HG02759 (cell line): ENCODE measurements around the gene OXSR1.
"Not testable (repeated sequence)": the region's sequence is repeated elsewhere in the genome, so short reads cannot be mapped to it uniquely, and the experiment has no call there.

Experiments
- ATAC-seq: cut with Tn5 transposase; IDR thresholded peaks from one replicate; pipeline ENCODE4 v1.9.1; 2021; ENCODE audit warnings: mild to moderate bottlenecking, moderate library complexity; ENCODE audit not compliant: unreplicated experiment

Gene OXSR1

DNA sequence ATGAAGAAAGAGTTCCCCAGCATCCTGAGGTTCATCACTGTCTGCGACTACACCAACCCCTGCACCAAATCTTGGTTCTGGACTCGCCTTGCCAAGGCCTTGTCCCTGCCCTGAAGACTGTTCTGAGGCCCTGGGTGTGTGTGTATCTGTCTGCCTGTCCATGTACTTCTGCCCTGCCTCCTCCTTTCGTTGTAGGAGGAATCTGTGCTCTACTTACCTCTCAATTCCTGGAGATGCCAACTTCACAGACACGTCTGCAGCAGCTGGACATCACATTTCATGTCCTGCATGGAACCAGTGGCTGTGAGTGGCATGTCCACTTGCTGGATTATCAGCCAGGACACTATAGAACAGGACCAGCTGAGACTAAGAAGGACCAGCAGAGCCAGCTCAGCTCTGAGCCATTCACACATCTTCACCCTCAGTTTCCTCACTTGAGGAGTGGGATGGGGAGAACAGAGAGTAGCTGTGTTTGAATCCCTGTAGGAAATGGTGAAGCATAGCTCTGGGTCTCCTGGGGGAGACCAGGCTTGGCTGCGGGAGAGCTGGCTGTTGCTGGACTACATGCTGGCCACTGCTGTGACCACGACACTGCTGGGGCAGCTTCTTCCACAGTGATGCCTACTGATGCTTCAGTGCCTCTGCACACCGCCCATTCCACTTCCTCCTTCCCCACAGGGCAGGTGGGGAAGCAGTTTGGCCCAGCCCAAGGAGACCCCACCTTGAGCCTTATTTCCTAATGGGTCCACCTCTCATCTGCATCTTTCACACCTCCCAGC lies 24.0 kb upstream of the OXSR1 start:
- ATAC-seq = no peak

DNA sequence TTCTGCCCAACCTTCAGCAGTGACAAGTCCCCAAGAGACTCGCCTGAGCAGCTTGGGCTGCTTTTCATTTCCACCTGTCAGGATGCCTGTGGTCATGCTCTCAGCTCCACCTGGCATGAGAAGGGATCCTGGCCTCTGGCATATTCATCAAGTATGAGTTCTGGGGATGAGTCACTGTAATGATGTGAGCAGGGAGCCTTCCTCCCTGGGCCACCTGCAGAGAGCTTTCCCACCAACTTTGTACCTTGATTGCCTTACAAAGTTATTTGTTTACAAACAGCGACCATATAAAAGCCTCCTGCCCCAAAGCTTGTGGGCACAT lies 23.4 kb upstream of the OXSR1 start:
- no peak for ATAC-seq

DNA sequence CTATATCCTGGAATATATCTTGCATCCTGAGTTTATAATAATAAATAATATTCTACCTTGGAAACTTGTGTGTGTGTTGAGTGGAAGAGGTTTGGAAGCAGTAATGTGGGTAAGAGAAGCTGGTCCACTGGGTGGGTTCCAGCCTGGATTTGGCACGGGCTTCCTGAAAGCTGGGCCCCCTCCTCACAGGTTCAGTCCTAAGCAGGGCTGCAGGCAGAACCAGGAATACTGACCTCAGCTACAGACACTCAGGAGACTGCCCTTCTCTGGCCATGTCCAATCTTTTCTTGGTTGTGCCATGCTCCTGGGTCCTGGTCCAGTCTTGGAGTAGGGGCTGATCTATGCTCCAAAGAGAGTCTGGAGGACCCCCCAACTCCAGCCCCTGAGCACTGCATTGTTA lies 22.4 kb upstream of the OXSR1 start:
- ATAC-seq = no peak

DNA sequence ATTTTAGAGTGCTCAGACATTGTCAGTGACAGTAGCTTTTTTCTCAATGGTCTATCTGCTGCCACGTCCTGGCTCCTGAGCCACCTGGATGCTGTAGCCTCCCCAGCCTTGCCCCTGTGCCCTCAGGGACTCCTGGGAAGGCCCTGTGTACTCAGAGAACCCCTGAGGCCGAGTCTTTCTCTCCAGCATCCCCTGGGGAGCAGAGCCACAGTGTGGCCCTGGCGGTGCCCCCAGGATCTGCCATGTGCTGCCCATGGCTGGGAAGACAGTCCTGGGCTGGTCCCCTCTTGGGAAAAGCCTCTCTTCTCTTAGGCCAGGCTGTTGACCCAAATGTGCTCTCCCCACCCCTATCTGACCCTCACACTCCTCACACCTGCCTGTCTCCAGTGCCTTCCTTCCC lies 21.8 kb upstream of the OXSR1 start:
- ATAC-seq = no peak

DNA sequence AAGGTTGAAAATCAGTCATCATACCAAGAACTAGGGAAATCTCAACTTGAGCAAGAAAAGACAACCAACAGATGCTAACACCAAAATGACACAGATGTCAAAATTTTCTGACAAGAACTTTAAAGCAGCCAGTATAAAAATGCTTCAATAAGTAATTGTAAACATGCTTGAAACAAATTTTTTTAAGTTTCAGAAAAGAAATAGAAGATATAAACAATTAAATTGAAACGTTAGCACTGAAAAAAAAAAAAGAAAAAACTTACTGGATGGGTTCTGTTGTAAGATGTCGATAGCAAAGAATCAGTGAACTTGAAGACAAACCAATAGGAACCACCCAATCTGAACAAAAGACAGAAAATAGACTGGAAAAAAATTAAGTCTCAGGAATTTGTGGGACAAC lies 18.8 kb upstream of the OXSR1 start:
- ATAC-seq = no peak

DNA sequence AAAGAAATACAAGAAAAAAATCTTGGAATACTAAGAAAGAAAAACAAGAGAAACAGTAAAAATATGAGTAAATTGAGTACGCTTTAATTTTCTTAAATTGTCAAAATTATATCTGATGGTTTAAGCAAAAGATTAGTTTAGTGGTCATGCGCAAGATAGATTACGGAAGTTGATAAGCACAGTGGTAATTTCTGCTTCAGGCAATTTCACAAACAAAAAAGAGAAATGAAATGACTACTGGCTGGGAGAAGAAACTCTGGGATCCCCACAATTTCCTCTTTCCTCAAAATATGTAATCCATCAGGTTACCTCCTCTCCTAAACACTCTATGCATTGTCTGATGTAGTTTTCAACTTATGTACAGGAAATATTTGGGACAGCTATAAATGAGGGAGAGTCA lies 17.9 kb upstream of the OXSR1 start:
- ATAC-seq = no peak

DNA sequence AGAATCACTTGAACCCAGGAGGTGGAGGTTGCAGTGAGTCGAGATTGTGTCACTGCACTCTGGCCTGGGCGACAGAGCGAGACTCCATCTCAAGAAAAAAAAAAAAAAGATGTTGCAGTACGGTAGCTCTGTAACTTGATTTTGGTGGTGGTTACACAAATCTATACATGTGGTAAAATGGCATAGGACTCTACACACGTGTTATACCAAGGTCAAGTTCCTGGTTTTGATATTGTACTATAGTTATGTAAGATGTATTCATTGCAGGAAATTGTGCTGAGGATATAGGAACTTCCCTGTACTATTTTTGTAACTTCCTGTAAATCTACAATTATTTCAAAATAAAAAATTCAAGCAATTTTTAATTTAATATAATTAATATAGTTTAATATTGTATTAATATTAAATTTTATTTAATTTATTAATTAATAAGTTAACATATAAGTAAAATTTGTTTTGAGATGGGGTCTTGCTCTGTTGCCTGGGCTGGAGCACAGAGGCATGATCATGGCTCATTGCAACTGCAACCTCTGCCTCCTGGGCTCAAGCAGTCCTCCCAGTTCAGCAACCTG lies 16.9 kb upstream of the OXSR1 start:
- ATAC-seq = no peak

DNA sequence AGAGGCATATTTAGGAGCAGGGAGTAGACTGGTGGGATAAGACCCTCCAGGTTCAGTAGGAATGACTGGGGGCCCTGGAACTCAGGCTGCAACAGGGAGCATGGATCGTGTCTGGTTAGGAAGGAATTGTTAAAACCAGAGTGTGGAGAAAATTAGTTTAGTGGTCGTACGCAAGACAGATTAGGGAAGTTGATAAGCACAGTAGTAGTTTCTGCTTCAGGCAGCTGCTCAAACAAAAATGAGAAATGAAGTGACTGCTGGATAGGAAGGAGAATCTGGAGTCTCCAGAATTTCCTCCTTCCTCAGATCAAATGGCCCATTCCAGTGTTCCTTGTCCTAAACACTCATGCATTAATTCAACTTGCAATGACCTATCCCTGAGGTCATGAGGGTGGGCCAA lies 15.6 kb upstream of the OXSR1 start:
- no peak for ATAC-seq

DNA sequence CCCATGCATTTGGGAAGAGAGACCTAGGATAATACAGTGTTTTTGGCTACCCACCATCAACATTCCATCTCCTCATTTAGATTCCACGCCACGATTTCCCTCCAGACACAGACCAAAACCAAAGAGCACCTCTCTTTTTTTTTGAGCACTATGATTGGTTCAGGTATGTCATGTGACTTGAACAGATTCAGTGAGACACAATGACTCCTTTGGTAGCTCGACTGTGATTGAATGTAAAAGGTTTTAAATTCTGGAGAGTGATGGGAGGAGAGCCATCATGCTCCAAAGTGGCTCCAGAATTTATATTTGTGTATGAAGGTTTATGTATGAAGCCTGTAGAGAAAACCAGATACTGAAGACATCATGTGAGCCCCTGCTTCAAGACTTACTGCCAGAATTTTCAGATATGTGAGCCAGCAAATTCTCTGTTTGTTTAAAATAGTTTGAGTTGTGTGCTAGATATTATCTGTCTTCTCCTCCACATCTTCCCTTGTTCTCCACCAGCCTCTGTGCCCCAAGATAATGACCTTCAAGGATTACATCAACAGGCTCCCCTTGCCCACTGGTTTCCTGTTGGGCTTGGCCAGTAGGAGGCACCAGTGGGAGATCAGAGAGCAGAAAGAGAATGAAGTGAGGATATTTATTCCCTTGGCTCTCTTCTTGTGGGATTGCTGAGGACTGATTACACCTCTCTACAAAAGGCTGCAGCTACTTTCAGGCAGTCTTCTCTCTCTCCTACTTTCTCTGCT lies 14.4 kb upstream of the OXSR1 start:
- no peak for ATAC-seq

DNA sequence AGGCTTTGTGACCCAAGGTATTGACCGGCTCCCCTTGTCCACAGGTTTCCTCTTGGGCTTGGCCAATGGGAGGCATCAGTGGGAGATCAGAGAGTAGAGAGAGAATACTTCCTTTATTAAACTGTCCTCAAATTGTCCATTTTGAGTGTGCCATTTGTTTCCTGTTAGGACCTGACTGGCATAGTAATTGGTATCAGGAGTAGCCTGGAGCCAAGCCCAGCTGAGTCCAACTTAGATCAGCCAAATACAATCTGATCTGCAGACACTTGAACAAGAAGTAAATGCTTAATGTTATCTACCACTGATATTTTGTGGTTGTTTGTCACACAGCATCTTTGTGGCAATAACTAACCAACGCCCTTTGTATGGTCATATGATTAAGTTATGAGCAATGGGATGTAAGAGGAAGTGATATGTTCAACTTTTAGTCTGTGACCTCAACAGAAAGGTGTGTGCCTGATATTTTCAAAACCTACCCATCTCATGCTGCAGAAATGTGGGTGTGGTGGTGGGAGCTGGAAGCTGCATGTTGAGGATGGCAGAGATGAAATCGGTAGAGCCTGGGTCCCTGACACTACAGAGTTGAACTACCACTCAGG lies 13.6 kb upstream of the OXSR1 start:
- ATAC-seq = no peak

DNA sequence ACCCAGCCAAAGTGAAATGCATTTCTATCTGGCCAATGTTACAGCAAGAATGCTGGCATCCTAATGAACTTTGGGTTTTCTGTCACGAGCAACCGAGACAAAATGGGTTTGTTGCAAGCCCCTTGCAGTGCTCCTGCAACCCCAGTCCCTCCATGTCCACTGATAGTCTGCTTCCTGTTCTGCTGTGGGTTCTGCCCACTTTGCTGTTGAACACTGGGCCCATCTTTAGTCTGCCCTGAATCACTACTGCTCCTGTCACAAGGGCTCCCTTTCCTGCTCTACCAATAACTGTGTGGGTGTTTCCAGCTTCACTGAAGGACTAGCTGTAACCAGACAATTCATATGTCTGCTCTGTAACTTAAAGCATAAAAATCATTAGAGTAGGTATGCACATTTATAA lies 12.7 kb upstream of the OXSR1 start:
- ATAC-seq = no peak

DNA sequence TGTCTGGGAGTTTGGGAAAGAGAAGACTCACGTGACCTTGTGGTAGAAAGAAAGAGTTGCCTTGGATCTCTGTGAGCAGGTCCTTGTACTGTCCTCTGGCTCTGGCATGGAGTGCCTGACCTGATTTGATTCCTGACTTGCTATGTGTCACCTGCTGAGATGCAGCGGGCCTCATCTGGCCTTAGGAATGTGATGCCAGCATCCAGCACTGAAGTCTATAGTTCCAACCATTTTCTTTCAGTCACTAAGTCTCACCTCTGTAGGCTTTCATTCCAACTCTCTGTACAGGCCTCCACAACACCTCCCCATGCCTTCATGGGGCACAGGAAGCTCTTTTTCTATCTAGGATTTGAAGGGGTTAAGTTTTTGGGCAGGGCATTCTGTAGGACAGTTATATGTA lies 12.1 kb upstream of the OXSR1 start:
- no peak for ATAC-seq

DNA sequence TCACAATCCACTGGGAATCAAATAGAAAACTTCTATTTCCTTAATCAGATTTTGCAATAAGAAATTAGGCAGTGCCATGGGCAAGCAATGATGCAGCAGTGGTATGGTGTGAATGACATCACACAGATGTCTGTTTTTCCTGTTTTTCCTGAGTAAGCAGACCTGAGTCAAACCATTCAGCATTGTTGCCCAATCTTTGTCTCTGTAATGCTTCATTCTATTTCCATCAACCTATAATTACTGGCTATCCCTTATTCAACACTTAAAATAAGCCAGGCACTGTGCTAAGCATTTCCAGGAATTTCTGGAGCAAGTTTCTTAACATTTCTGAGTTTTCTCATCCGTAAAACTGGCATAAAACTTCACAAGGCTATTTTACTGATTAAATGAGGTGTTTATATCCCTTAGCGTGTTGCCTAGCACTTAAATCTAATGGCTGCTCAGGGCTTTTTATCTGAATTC lies 11.3 kb upstream of the OXSR1 start:
- ATAC-seq = no peak

DNA sequence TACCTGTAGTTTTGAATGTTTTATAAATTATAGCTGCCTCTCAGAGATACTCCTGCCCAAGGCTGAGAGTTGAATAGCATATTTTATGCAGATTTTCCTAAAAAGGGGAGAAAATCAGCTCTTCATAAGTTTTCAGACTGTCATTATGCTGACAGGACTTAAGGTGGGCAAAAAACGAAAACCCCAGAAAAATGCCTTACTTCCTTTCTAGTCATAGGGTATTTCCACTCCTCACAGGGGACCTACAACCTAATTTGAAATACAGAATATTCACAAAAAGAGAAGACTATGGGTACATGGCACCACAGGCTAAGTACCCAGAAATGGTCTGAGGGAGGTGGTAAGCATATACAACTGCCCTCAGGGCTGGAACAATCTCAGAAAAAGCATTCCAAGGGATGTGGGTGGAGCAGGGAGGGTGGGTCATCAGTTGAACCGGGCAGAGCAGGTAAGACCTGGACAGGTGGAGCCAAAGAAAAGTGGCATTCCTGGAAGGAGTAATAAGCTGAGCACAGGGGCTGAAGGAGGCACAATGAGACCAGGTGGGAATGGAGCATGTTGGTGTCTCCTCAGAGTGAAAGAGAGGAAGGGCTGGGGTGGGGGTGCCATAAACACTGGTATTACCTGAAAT lies 10.6 kb upstream of the OXSR1 start:
- no peak for ATAC-seq

DNA sequence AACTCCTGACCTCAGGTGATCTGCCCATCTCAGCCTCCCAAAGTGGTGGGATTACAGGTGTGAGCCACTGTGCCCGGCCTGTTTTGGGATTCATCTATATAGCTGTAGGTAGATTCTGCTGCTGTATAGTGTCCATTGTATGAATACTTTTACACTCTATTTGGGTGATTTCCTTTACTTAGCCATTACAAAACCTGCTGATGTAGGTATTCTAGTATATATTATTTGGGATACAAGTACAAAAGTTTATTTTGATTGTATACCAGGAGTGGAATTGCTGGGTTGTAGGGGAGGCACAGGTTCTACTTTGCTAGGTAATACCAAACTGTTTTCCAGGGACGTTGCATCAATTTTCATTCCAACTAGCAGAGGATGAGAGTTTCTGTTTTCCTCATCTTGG lies 9.5 kb upstream of the OXSR1 start:
- ATAC-seq = no peak

DNA sequence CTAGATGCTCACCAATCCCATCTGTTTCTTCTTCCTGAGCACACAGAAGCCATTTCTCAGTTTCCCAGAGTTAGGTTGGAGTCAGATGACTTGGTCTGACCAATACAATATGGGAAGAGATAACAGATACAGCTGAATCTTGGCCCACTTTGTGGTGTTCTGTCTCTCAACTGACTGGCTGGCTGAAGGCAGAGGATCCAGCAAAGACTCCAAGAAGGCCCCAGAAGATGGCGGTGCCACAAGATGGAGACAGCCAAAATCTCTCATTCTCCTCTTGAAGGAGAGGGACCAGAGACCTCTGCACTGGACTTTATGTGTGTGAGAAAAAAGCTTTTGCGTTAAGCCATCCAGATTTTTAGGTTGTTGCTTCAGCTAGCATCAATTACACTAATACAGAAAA lies 8.2 kb upstream of the OXSR1 start:
- ATAC-seq = no peak

DNA sequence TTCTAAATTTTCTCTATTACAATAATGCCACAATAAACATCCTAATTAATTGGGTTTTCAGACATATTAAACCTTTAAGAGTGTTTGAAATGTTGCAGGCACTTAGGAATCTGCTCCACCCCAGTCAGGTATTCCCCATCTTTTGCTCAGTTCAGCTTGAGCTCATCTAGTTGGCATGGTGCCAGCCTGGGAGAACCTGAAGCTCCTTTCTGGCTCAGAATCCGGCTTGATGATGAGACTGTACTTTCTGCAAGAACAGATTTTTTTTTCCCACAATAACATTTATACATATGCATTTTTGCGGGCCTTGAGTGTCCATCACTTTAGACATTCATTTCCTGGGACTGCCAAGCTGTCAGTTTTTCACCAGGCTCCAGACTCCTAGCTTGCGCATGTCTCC lies 7.7 kb upstream of the OXSR1 start:
- ATAC-seq = no peak

DNA sequence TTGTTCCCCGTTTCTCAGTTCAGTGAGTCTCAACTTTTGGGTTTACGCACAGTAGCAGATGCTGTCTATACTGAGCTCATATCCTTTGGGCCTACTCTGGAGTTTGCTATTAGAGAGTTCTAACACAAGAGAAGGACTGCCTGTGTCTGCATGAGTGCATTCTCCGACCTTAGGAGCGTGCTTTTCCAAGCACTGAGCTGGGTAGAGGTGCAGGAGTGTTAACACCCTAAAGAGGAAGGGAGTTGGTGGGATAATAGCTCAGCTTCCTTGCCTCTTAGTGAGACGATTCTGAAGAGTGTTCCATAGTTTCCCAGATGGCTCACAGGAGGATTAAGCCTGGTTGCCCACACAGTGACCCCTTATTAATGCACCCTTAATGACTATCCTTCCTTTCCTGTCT lies 6.9 kb upstream of the OXSR1 start:
- no peak for ATAC-seq

DNA sequence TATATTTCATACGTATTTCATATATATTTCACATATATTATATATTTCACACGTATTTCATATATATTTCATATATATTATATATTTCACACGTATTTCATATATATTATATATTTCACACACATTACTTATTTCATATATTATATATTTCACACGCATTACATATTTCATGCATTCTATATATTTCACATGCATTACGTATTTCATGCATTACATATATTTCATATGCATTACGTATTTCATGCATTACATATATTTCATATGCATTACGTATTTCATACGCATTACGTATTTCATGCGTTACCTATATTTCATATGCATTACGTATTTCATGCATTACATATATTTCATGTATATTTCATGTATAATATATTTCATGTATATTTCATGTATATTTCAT lies 4.6 kb upstream of the OXSR1 start:
- not testable (repeated sequence) for ATAC-seq

DNA sequence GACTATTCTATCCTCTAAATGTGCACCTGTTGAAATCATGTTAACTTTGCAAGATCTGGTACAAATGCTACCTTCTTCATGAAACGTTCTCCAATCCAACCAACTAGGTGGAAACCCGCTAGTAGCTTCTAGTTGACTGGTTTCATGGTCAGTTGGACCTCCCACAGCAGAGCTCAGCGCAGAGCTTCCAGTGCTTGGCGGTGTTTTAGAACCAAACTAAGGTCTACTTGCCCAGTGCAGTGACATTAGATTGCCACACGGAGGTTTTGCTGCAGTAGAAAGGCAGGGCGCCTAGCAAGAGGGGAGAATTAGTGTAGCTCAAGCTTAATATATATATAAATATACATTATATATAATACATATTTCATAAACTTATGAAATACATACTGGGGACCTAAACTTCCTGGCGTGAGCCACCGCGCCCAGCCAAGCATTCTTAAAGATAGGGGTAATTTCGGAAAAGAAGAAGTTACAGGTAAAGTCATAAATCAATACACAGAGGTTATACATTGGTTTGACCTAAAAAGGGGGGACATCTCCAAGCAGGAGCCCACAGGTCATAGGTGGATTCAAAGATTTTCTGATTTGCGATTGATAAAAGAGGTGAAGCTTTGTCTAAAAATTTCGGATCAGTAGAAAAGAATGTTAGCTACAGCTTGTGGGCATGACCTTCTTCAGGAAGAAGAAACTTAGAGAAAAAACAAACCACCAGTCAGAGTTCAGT lies 2.1 kb upstream of the OXSR1 start:
- no peak for ATAC-seq
